DOHH2 (cell line): ENCODE data around the gene APOL4.

Experiments
- H3F3A ChIP-seq: fragments of 200-600 bp; sonication (generic), shearing (Covaris generic); 2 replicates; pipeline ENCODE4 v1.6.0; 2016; ENCODE audit warnings: antibody characterized with exemption, mild to moderate bottlenecking; ENCODE audit not compliant: control insufficient read depth, insufficient read depth
- H3K27ac ChIP-seq: fragments of 200-600 bp; sonication (generic); 2 replicates; pipeline ENCODE4 v1.5.1; 2014; ENCODE audit warnings: low read depth, mild to moderate bottlenecking, low read length, moderate library complexity
- H3K27me3 ChIP-seq: fragments of 200-600 bp; sonication (generic); 2 replicates; pipeline ENCODE4 v1.6.1; 2014; ENCODE audit warnings: mild to moderate bottlenecking, low read length, mixed read lengths; ENCODE audit not compliant: control insufficient read depth
- H3K36me3 ChIP-seq: fragments of 200-600 bp; sonication (generic); 2 replicates; pipeline ENCODE4 v1.6.1; 2014; ENCODE audit warnings: mild to moderate bottlenecking, low read length, moderate library complexity, mixed read lengths; ENCODE audit not compliant: control insufficient read depth
- H3K4me1 ChIP-seq: fragments of 200-600 bp; sonication (generic); 2 replicates; pipeline ENCODE4 v1.6.1; 2014; ENCODE audit warnings: mild to moderate bottlenecking, low read length, mixed read lengths; ENCODE audit not compliant: control insufficient read depth
- H3K4me2 ChIP-seq: fragments of 200-600 bp; sonication (generic); 2 replicates; pipeline ENCODE4 v1.6.0; 2014; ENCODE audit warnings: mild to moderate bottlenecking, low read length, moderate library complexity
- H3K4me3 ChIP-seq: fragments of 200-600 bp; sonication (generic); 2 replicates; pipeline ENCODE4 v1.5.1; 2014; ENCODE audit warnings: mild to moderate bottlenecking, low read length, mixed read lengths
- H3K79me2 ChIP-seq: fragments of 200-600 bp; sonication (generic); 2 replicates; pipeline ENCODE4 v1.6.1; 2014; ENCODE audit warnings: mild to moderate bottlenecking, low read length, mixed read lengths; ENCODE audit not compliant: control insufficient read depth
- H3K9me2 ChIP-seq: fragments of 200-600 bp; sonication (generic); replicated peaks from 2 replicates; pipeline ENCODE4 v1.6.1; 2014; ENCODE audit warnings: mild to moderate bottlenecking, low read length, mixed read lengths; ENCODE audit not compliant: control insufficient read depth
- H3K9me3 ChIP-seq: fragments of 200-600 bp; sonication (generic); 2 replicates; pipeline ENCODE4 v1.6.1; 2014; ENCODE audit warnings: antibody characterized with exemption, low read length, mixed read lengths; ENCODE audit not compliant: control insufficient read depth, insufficient read depth
- H4K20me1 ChIP-seq: fragments of 200-600 bp; sonication (generic); 2 replicates; pipeline ENCODE4 v1.6.0; 2014; ENCODE audit warnings: low read depth, mild to moderate bottlenecking, antibody characterized with exemption, low read length, moderate library complexity; ENCODE audit not compliant: control insufficient read depth, insufficient read depth
- CTCF ChIP-seq: fragments of 200-600 bp; sonication (generic); IDR thresholded peaks from one replicate; pipeline ENCODE4 v1.5.1; 2014; ENCODE audit warnings: antibody characterized with exemption, mild to moderate bottlenecking, low read depth, low read length; ENCODE audit not compliant: poor library complexity, severe bottlenecking
- EZH2phosphoT487 ChIP-seq: fragments of 200-600 bp; sonication (generic); IDR thresholded peaks from 2 replicates; pipeline ENCODE4 v1.6.1; 2017; ENCODE audit warnings: borderline replicate concordance, mild to moderate bottlenecking, antibody characterized with exemption, low read length, moderate library complexity, mixed read lengths

APOL4 gene

DNA sequence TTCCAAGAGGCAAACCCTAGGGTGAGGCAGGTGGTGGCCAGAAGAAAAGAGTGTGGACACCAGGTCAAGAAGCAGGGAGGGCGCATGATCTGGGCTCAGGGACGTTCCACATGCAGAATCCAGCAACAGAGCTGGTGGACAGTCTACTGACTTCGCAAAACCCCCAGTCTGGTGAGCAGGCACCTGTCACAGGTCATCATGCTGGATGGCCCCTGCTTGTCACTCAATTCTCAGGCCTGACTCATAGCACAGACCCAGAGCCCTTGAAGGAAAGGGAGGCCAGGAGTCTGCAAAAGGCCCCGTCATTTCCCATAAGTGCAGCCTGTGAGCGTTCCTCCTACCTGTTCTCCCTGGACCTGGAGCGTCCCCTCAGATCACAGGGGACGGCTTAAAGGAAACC, 18.2 kb downstream of the APOL4 start:
- H3F3A ChIP-seq, result no peaks in the 10 kb centered on the region
- no peaks in the 10 kb centered on the region for H3K9me2 ChIP-seq
- no peak overlapping the region for H3K27ac ChIP-seq
- TF ChIP-seq CTCF (no peak), EZH2phosphoT487 (no peak)
- no peak overlapping the region for H3K4me2 ChIP-seq
- no peaks in the 10 kb centered on the region for H3K9me3 ChIP-seq
- no peak overlapping the region for H3K4me3 ChIP-seq
- no peaks in the 10 kb centered on the region for H3K79me2 ChIP-seq
- peaks cover 5% of the 10 kb centered on the region; the same call in 1 of the 2 replicates for H3K27me3 ChIP-seq
- H3K36me3 ChIP-seq, result no peaks in the 10 kb centered on the region
- H4K20me1 ChIP-seq, result no peaks in the 10 kb centered on the region
- no peaks in the 10 kb centered on the region for H3K4me1 ChIP-seq

DNA sequence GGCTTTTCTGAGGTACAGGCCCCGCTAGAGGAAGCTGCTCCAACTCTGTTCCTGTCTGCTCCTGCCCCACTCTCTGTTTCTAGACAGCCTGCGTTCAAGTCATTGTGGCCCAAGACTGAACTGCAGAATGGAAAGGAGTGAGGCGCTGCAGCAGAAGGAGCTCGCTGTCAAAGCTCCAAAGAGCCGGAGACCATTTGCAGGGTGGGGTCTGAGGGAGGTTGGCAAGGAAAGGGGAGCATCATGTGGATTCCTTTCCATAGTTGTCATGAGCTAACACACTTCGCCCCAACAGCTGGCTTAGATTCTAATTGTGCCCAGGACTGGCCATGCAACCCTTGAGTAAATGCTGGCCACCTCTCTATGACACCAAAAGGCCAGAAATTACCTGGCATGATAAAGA, 18.8 kb downstream of the APOL4 start:
- Histone ChIP-seq H3K36me3 (no peaks in the 10 kb centered on the region), H3K9me3 (no peaks in the 10 kb centered on the region), H3K27ac (no peak overlapping the region), H4K20me1 (no peaks in the 10 kb centered on the region), H3K9me2 (no peaks in the 10 kb centered on the region), H3K79me2 (no peaks in the 10 kb centered on the region), H3K4me1 (no peaks in the 10 kb centered on the region), H3F3A (no peaks in the 10 kb centered on the region), H3K4me2 (no peak overlapping the region), H3K27me3 (peaks cover 2% of the 10 kb centered on the region; the same call in 1 of the 2 replicates), H3K4me3 (no peak overlapping the region)
- no peak for TF ChIP-seq CTCF
- TF ChIP-seq EZH2phosphoT487, result no peak

- no peak overlapping the region for H3K4me2 ChIP-seq
- H3K9me3 ChIP-seq, result no peaks in the 10 kb centered on the region
- H3F3A ChIP-seq, result no peaks in the 10 kb centered on the region
- no peak overlapping the region for H3K4me3 ChIP-seq
- no peaks in the 10 kb centered on the region for H3K79me2 ChIP-seq
- H3K27ac ChIP-seq, result no peak overlapping the region
- no peaks in the 10 kb centered on the region for H3K9me2 ChIP-seq
- H4K20me1 ChIP-seq, result no peaks in the 10 kb centered on the region
- no peaks in the 10 kb centered on the region for H3K36me3 ChIP-seq
- no peaks in the 10 kb centered on the region for H3K4me1 ChIP-seq
- TF ChIP-seq CTCF, result no peak
- no peak for TF ChIP-seq EZH2phosphoT487
- H3K27me3 ChIP-seq, result peaks cover 6% of the 10 kb centered on the region
These were observed 19.6 kb downstream of the APOL4 start for GRCh38 chr22:36182056-36182455.

DNA sequence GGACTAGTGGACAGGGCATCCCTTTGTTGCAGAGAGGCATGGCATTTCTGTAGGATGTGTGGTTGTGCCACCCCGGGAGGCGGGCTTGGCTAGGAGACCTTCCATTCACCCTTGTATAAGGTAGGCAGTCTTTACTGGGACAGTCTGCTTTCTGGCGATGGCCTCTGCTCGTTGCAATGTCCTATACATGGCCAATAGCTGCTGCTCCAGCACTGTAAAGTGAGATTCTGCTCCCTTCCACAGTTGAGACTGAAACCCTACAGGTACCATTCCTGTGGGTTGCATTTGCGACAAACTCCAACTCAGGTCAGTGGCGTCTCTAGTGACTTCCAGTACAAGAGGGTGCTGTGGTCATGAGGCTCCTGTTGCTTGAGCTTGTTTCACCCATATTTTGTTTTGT, 20.7 kb downstream of the APOL4 start:
- Histone ChIP-seq H3K4me2 (no peak overlapping the region), H3K79me2 (no peaks in the 10 kb centered on the region)

More for the DNA sequence above, 20.7 kb downstream of the APOL4 start:
- TF ChIP-seq CTCF, result no peak
- TF ChIP-seq EZH2phosphoT487, result no peak
- peaks cover 7% of the 10 kb centered on the region for H3K27me3 ChIP-seq
- H3K27ac ChIP-seq, result no peak overlapping the region
- no peaks in the 10 kb centered on the region for H4K20me1 ChIP-seq
- H3K4me3 ChIP-seq, result no peak overlapping the region
- H3F3A ChIP-seq, result no peaks in the 10 kb centered on the region
- H3K4me1 ChIP-seq, result no peaks in the 10 kb centered on the region
- H3K9me3 ChIP-seq, result no peaks in the 10 kb centered on the region
- no peaks in the 10 kb centered on the region for H3K9me2 ChIP-seq
- no peaks in the 10 kb centered on the region for H3K36me3 ChIP-seq
